GM12873 (cell line): ENCODE results near the gene PRKAB1.

ENCODE experiments used
- CTCF ChIP-seq: IDR thresholded peaks from 2 replicates; pipeline ENCODE4 v1.5.1; 2012; ENCODE audit warnings: low read depth, mild to moderate bottlenecking, moderate library complexity, low read length, control low read depth; ENCODE audit not compliant: insufficient read depth; ENCODE audit errors: missing control alignments

The PRKAB1 gene

GRCh38 chr12:119710374-119710964, 42.5 kb downstream of the PRKAB1 start:
- no peak for TF ChIP-seq CTCF

- no peak for TF ChIP-seq CTCF
Measured at GRCh38 chr12:119710965-119711551, 43.1 kb downstream of the PRKAB1 start.

- no peak for TF ChIP-seq CTCF
Measured at GRCh38 chr12:119711693-119712092, 43.8 kb downstream of the PRKAB1 start.

GRCh38 chr12:119712721-119713120, 44.8 kb downstream of the PRKAB1 start:
- TF ChIP-seq CTCF, result no peak

- TF ChIP-seq CTCF, result no peak
Measured at GRCh38 chr12:119713551-119714031, 45.7 kb downstream of the PRKAB1 start.

GRCh38 chr12:119714614-119715267, 46.8 kb downstream of the PRKAB1 start:
- no peak for TF ChIP-seq CTCF

- TF ChIP-seq CTCF, result no peak
Measured at GRCh38 chr12:119715268-119715620, 47.3 kb downstream of the PRKAB1 start.
